Uterus (tissue), 4 donors: ENCODE measurements around the gene LUC7L2. TPM values are rescaled to one million over a fixed set of nuclear protein-coding genes. Genes with fewer than 3 reads are reported as not detected.
"Not testable (repeated sequence)": the region's sequence is repeated elsewhere in the genome, so short reads cannot be mapped to it uniquely, and the experiment has no call there.

Source experiments
- DNase-seq, 2 donors: peaks; one replicate each; pipeline ENCODE4 v3.0.0-alpha.2; 2019 to 2020
- H3K27ac ChIP-seq, 2 donors: fragments of 200-600 bp; sonication (generic); 1 replicate in 1 of 2; 2 replicates in 1 of 2; pipeline ENCODE4 v1.5.1; 2016 to 2018
- H3K27me3 ChIP-seq, 2 donors: fragments of 200-600 bp; sonication (generic); one replicate each; pipeline ENCODE4 v1.5.1; 2018 to 2019; ENCODE audit warnings: control low read depth in 1 of 2
- H3K36me3 ChIP-seq, 2 donors: fragments of 200-600 bp; sonication (generic); one replicate each; pipeline ENCODE4 v1.5.1; 2019; ENCODE audit warnings: control low read depth in 1 of 2
- H3K4me1 ChIP-seq, 2 donors: fragments of 200-600 bp; sonication (generic); one replicate each; pipeline ENCODE4 v1.5.1; 2018 to 2019; ENCODE audit warnings: control low read depth in 1 of 2
- H3K4me3 ChIP-seq, 2 donors: fragments of 200-600 bp; sonication (generic); 1 replicate in 1 of 2; 2 replicates in 1 of 2; pipeline ENCODE4 v1.5.1; 2018 to 2019; ENCODE audit warnings: mild to moderate bottlenecking in 1 of 2
- H3K9me3 ChIP-seq, 2 donors: fragments of 200-600 bp; sonication (generic); one replicate each; pipeline ENCODE4 v1.5.1; 2019; ENCODE audit warnings: control low read depth in 1 of 2
- CTCF ChIP-seq, 4 experiments: fragments of 200-600 bp in 2 of 4; fragments of 450-650 bp in 2 of 4; sonication (generic) in 2 of 4; IDR thresholded peaks; one replicate each; pipeline ENCODE4 v1.5.1; 2016 to 2019; ENCODE audit warnings: antibody characterized with exemption in 4 of 4, mild to moderate bottlenecking in 2 of 4, moderate library complexity in 1 of 4
- POLR2A ChIP-seq, 2 donors: fragments of 450-650 bp; IDR thresholded peaks; one replicate each; pipeline ENCODE4 v1.6.1; 2016; ENCODE audit warnings: antibody characterized with exemption in 2 of 2, mild to moderate bottlenecking in 1 of 2, moderate library complexity in 1 of 2
- intact Hi-C: fragments of 100-400 bp; cut with DNase I; formaldehyde crosslinking; loops from one replicate; pipeline ENCODE4 v1.15.1; 2023; ENCODE audit warnings: low total_unique reads
- total RNA-seq, 4 donors: library from RNA; depleted of rRNA in 3 of 4; stranded (reverse); fragments of >200 nt in 3 of 4; gene quantifications; one replicate each; pipeline versions ENCODE4 v1.1.0 to v1.2.4, GENCODE V29; 2014 to 2023
- donor health status: DM: yes; HTN: yes; CAD: no.

The LUC7L2 gene
- total RNA-seq, 4 donors from 2014 or later = 37.4 to 142 (median 72.6) TPM

GRCh38 chr7:139341776-139342226 lies 17.9 kb upstream of the LUC7L2 start:
- H3K4me1 ChIP-seq = peaks cover 0 to 3% of the 10 kb centered on the region in 2 donors
- H3K36me3 ChIP-seq = no peaks in the 10 kb centered on the region
- H3K27me3 ChIP-seq = no peaks in the 10 kb centered on the region
- peaks cover 0 to 5% of the 10 kb centered on the region in 2 donors for H3K9me3 ChIP-seq
- no peak for DNase-seq
- peak overlapping the region; percentile 81 to 96 for H3K4me3 ChIP-seq
- intact Hi-C loops = no loop called here
- peak overlapping the region; percentile 97 to 100 for H3K27ac ChIP-seq
- TF ChIP-seq CTCF (IDR thresholded peaks at IDR 0.05) (no peak), POLR2A (IDR thresholded peaks at IDR 0.05) (no peak)

- no peaks in the 10 kb centered on the region for H3K9me3 ChIP-seq
- intact Hi-C loops = no loop called here
These were observed 14.7 kb upstream of the LUC7L2 start for GRCh38 chr7:139345042-139345441.

GRCh38 chr7:139351027-139351426 lies 8.7 kb upstream of the LUC7L2 start:
- Histone ChIP-seq H3K27me3 (no peaks in the 10 kb centered on the region), H3K9me3 (no peaks in the 10 kb centered on the region), H3K4me3 (no peak overlapping the region), H3K4me1 (no peaks in the 10 kb centered on the region), H3K27ac (no peak overlapping the region), H3K36me3 (no peaks in the 10 kb centered on the region)
- DNase-seq = no peak
- TF ChIP-seq POLR2A (IDR thresholded peaks at IDR 0.05) = no peak
- no peak for TF ChIP-seq CTCF (IDR thresholded peaks at IDR 0.05)
- intact Hi-C loops = no loop called here

More at GRCh38 chr7:139345042-139345441, 14.7 kb upstream of the LUC7L2 start:
- Histone ChIP-seq H3K4me3 (no peak overlapping the region), H3K4me1 (peaks cover 0 to 3% of the 10 kb centered on the region in 2 donors), H3K27ac (no peak overlapping the region), H3K36me3 (no peaks in the 10 kb centered on the region), H3K27me3 (no peaks in the 10 kb centered on the region)
- TF ChIP-seq CTCF (IDR thresholded peaks at IDR 0.05) (no peak), POLR2A (IDR thresholded peaks at IDR 0.05) (no peak)
- DNase-seq = no peak

GRCh38 chr7:139354729-139355128 lies 5.0 kb upstream of the LUC7L2 start:
- no peaks in the 10 kb centered on the region for H3K9me3 ChIP-seq
- no peak for TF ChIP-seq CTCF (IDR thresholded peaks at IDR 0.05)
- no peak for TF ChIP-seq POLR2A (IDR thresholded peaks at IDR 0.05)
- H3K27me3 ChIP-seq = no peaks in the 10 kb centered on the region
- no peak overlapping the region for H3K4me3 ChIP-seq
- intact Hi-C loops = no loop called here
- no peak for DNase-seq
- H3K36me3 ChIP-seq = no peaks in the 10 kb centered on the region
- no peaks in the 10 kb centered on the region for H3K4me1 ChIP-seq
- no peak overlapping the region for H3K27ac ChIP-seq

GRCh38 chr7:139355320-139355719 lies 4.4 kb upstream of the LUC7L2 start:
- intact Hi-C loops = no loop called here
- Histone ChIP-seq H3K9me3 (no peaks in the 10 kb centered on the region), H3K4me3 (no peak overlapping the region), H3K36me3 (no peaks in the 10 kb centered on the region), H3K4me1 (no peaks in the 10 kb centered on the region), H3K27me3 (no peaks in the 10 kb centered on the region), H3K27ac (no peak overlapping the region)
- no peak for DNase-seq
- no peak for TF ChIP-seq CTCF (IDR thresholded peaks at IDR 0.05)
- TF ChIP-seq POLR2A (IDR thresholded peaks at IDR 0.05) = no peak

- H3K4me1 ChIP-seq, DNase-seq, H3K9me3 ChIP-seq, intact Hi-C loops, H3K27me3 ChIP-seq, H3K36me3 ChIP-seq: not testable (repeated sequence)
- Histone ChIP-seq H3K27ac (peak overlapping the region; percentile 99 to 100), H3K4me3 (peak overlapping the region; percentile 79 to 100)
These were observed 1.8 kb upstream of the LUC7L2 start for GRCh38 chr7:139357729-139358506.
